ENCODE data around the gene NME7. TPM values are rescaled to one million over a fixed set of nuclear protein-coding genes. Genes with fewer than 3 reads are reported as not detected.
"Not testable (repeated sequence)": the region's sequence is repeated elsewhere in the genome, so short reads cannot be mapped to it uniquely, and the experiment has no call there.

Gene NME7
- total RNA-seq, 6 experiments from 2014 or later = 16.0 to 22.2 (median 18.7) TPM

DNA sequence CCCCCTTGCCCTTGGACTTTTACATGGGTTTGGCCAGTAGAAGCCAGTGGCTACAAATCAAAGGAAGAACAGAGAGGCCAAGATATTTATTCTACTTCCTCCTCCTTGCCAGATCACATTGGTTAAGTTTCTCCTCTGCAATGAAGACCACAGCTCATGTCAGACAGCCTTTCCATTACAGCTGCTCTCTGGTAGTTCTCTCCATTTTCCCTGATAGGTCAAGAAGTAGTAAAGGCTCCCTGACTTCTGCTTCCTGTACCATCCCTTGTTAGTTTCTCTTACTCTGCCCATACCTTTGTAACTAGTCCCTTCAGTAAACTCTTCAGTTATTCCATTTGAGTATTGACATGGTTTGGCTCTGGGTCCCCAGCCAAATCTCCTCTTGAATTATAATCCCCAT lies 27.8 kb downstream of the NME7 start:
- H3K9me3 Mint-ChIP-seq = no peaks in the 10 kb centered on the region
- no peak overlapping the region for H3K4me3 Mint-ChIP-seq
- no peak overlapping the region for H3K27ac Mint-ChIP-seq
- peaks cover 27% of the 10 kb centered on the region for H3K36me3 Mint-ChIP-seq (ENCODE audit: low read depth)
- DNase-seq = no peak
- no peak for TF ChIP-seq CTCF (IDR thresholded peaks at IDR 0.05)
- H3K27me3 Mint-ChIP-seq (ENCODE audit: insufficient read depth) = no peaks in the 10 kb centered on the region
- peaks cover 5% of the 10 kb centered on the region; the same call in 1 of the 2 replicates for H3K4me1 Mint-ChIP-seq (ENCODE audit: low read depth)

- no peak overlapping the region for H3K4me3 Mint-ChIP-seq
- peaks cover 27% of the 10 kb centered on the region for H3K36me3 Mint-ChIP-seq (ENCODE audit: low read depth)
- no peaks in the 10 kb centered on the region for H3K9me3 Mint-ChIP-seq
- DNase-seq = no peak
- H3K27ac Mint-ChIP-seq = no peak overlapping the region
- peaks cover 14% of the 10 kb centered on the region for H3K4me1 Mint-ChIP-seq (ENCODE audit: low read depth)
- no peak for TF ChIP-seq CTCF (IDR thresholded peaks at IDR 0.05)
- H3K27me3 Mint-ChIP-seq (ENCODE audit: insufficient read depth) = no peaks in the 10 kb centered on the region
Observed at GRCh38 chr1:169338617-169339016, 29.0 kb downstream of the NME7 start.

- not testable (repeated sequence) for H3K4me3 Mint-ChIP-seq; DNase-seq; H3K27ac Mint-ChIP-seq; H3K9me3 Mint-ChIP-seq; H3K27me3 Mint-ChIP-seq (ENCODE audit: insufficient read depth)
- H3K36me3 Mint-ChIP-seq (ENCODE audit: low read depth) = peaks cover 27% of the 10 kb centered on the region
- H3K4me1 Mint-ChIP-seq (ENCODE audit: low read depth) = peaks cover 16% of the 10 kb centered on the region
Observed at GRCh38 chr1:169336947-169337715, 30.5 kb downstream of the NME7 start.

GRCh38 chr1:169334727-169335126 lies 32.9 kb downstream of the NME7 start:
- H3K4me1 Mint-ChIP-seq (ENCODE audit: low read depth) = peaks cover 11% of the 10 kb centered on the region
- not testable (repeated sequence) for DNase-seq; H3K27me3 Mint-ChIP-seq (ENCODE audit: insufficient read depth); H3K9me3 Mint-ChIP-seq; H3K27ac Mint-ChIP-seq; H3K4me3 Mint-ChIP-seq
- H3K36me3 Mint-ChIP-seq (ENCODE audit: low read depth) = peaks cover 18% of the 10 kb centered on the region

- no peak overlapping the region for H3K4me3 Mint-ChIP-seq
- H3K27me3 Mint-ChIP-seq (ENCODE audit: insufficient read depth) = no peaks in the 10 kb centered on the region
- H3K9me3 Mint-ChIP-seq = no peaks in the 10 kb centered on the region
- TF ChIP-seq CTCF (IDR thresholded peaks at IDR 0.05) = no peak
- no peak for DNase-seq
- peaks cover 24% of the 10 kb centered on the region for H3K4me1 Mint-ChIP-seq (ENCODE audit: low read depth)
- peaks cover 16% of the 10 kb centered on the region for H3K36me3 Mint-ChIP-seq (ENCODE audit: low read depth)
- H3K27ac Mint-ChIP-seq = no peak overlapping the region
Observed at GRCh38 chr1:169330927-169331326, 36.7 kb downstream of the NME7 start.

DNA sequence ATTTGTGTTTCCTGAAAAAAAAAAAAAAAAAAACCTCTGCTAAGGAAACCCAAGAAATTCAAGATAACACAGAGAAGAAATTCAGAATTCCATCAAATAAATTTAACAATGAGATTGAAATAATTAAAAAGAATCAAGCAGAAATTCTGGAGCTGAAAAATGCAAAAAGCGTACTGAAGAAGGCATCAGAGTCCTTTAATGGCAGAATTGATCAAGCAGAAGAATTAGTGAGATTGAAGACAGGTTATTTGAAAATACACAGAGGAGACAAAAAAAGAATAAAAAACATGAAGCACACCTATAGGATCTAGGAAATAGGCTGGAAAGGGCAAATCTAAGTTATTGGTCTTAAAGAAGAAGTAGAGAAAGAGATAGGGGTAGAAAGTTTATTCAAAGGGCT lies 38.2 kb downstream of the NME7 start:
- H3K27ac Mint-ChIP-seq = no peak overlapping the region
- no peak overlapping the region for H3K4me3 Mint-ChIP-seq
- TF ChIP-seq CTCF (IDR thresholded peaks at IDR 0.05) = no peak
- H3K36me3 Mint-ChIP-seq (ENCODE audit: low read depth) = peaks cover 9% of the 10 kb centered on the region
- H3K4me1 Mint-ChIP-seq (ENCODE audit: low read depth) = peaks cover 23% of the 10 kb centered on the region
- no peaks in the 10 kb centered on the region for H3K9me3 Mint-ChIP-seq
- no peaks in the 10 kb centered on the region for H3K27me3 Mint-ChIP-seq (ENCODE audit: insufficient read depth)
- no peak for DNase-seq
